ENCODE measurements around the gene SLC44A5. TPM values are rescaled to one million over a fixed set of nuclear protein-coding genes. Genes with fewer than 3 reads are reported as not detected.

Gene SLC44A5
- total RNA-seq, 1 experiment from 2014 or later: 2.4 TPM

DNA sequence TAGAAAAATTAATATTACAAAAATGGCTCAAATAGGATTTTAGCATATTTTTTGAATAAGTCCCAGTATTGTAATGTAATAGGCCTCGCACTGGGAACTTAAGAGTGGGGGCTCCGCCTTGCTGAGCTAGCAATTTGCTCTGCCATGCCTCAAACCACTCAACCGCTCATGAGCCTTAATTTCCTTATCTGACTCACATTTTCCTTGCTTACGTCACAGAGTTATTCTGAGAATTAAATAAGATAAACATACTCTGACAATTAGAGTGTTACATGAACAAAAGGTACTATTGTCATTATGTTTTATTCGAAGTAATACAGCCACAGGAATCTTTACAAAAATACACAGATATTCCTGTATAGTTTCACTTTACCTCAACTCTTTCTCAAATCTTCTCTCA, 108.1 kb downstream of the SLC44A5 start:
- no peak overlapping the region for H3K18ac ChIP-seq (ENCODE audit: insufficient read length, low read depth, low read length)
- H3K9me3 ChIP-seq (ENCODE audit: control insufficient read depth, low read depth, low read length): no peaks in the 10 kb centered on the region
- no peak overlapping the region for H4K91ac ChIP-seq (ENCODE audit: insufficient read length, low read depth, low read length)
- H2BK12ac ChIP-seq (ENCODE audit: insufficient read length, low read depth, low read length): no peak overlapping the region
- no peaks in the 10 kb centered on the region for H3K79me1 ChIP-seq (ENCODE audit: insufficient read depth, low read depth, low read length, poor library complexity, severe bottlenecking)
- H2BK120ac ChIP-seq (ENCODE audit: low read depth, low read length, poor library complexity, severe bottlenecking): no peak overlapping the region
- H4K20me1 ChIP-seq (ENCODE audit: control insufficient read depth, insufficient read depth, insufficient read length): no peaks in the 10 kb centered on the region
- TF ChIP-seq, protein P1, sequence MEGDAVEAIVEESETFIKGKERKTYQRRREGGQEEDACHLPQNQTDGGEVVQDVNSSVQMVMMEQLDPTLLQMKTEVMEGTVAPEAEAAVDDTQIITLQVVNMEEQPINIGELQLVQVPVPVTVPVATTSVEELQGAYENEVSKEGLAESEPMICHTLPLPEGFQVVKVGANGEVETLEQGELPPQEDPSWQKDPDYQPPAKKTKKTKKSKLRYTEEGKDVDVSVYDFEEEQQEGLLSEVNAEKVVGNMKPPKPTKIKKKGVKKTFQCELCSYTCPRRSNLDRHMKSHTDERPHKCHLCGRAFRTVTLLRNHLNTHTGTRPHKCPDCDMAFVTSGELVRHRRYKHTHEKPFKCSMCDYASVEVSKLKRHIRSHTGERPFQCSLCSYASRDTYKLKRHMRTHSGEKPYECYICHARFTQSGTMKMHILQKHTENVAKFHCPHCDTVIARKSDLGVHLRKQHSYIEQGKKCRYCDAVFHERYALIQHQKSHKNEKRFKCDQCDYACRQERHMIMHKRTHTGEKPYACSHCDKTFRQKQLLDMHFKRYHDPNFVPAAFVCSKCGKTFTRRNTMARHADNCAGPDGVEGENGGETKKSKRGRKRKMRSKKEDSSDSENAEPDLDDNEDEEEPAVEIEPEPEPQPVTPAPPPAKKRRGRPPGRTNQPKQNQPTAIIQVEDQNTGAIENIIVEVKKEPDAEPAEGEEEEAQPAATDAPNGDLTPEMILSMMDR (conservative IDR thresholded peaks at IDR 0.05): no peak
- no peaks in the 10 kb centered on the region for H3K23me2 ChIP-seq (ENCODE audit: insufficient read length, low read depth, low read length, poor library complexity, severe bottlenecking)
- H2BK20ac ChIP-seq (ENCODE audit: low read depth, low read length, poor library complexity, severe bottlenecking): no peak overlapping the region
- no peaks in the 10 kb centered on the region; a peak in 2 of 7 replicates for H3K36me3 Mint-ChIP-seq (ENCODE audit: insufficient read depth in 1 of 3, low read depth in 3 of 3)
- no peak overlapping the region for H3K56ac ChIP-seq (ENCODE audit: insufficient read length, low read depth, low read length)
- no peak overlapping the region for H4K5ac ChIP-seq (ENCODE audit: insufficient read length, low read depth, low read length)
- no peak overlapping the region for H3K14ac ChIP-seq (ENCODE audit: insufficient read depth, low read length)
- H3K9me3 Mint-ChIP-seq: peaks cover 0 to 3% of the 10 kb centered on the region in 2 experiments; a peak in 2 of 5 replicates
- H3K9ac ChIP-seq (ENCODE audit: extremely low read depth, insufficient read length, low read length): no peak overlapping the region
- no peak overlapping the region for H4K8ac ChIP-seq (replicated peaks; ENCODE audit: insufficient read length, low read depth, low read length)
- H2BK15ac ChIP-seq (ENCODE audit: low read depth, low read length): no peak overlapping the region
- H3K27me3 Mint-ChIP-seq (ENCODE audit: low read depth): no peaks in the 10 kb centered on the region
- no CpG with 5 or more reads among the region's 5 CpGs for WGBS (ENCODE audit: extremely low coverage, insufficient read length, low lambda C conversion rate)
- no peaks in the 10 kb centered on the region for H3K79me2 ChIP-seq (ENCODE audit: insufficient read depth, low read length)
- no peak overlapping the region for H3K23ac ChIP-seq (ENCODE audit: insufficient read length, low read depth, low read length)
- H3K4me1 ChIP-seq (ENCODE audit: insufficient read depth, low read length): no peaks in the 10 kb centered on the region
- H3K4me2 ChIP-seq (ENCODE audit: insufficient read depth, insufficient read length, low read length): no peak overlapping the region
- no peak overlapping the region for H2AK5ac ChIP-seq (ENCODE audit: insufficient read length, low read length)
- H3K27me3 ChIP-seq (ENCODE audit: insufficient read depth, low read length): no peaks in the 10 kb centered on the region
- no peak overlapping the region for H2AFZ ChIP-seq (ENCODE audit: low read length)
- H3K27ac Mint-ChIP-seq: no peak overlapping the region
- H3K27ac ChIP-seq (ENCODE audit: insufficient read length, low read depth, low read length): no peak overlapping the region
- no peak overlapping the region for H3K4me3 Mint-ChIP-seq
- H3T11ph ChIP-seq (ENCODE audit: low read length): no peak overlapping the region
- no peak overlapping the region for H3K4ac ChIP-seq (ENCODE audit: low read depth, low read length)
- no peaks in the 10 kb centered on the region for H3K4me1 Mint-ChIP-seq
- no peak overlapping the region for H2BK5ac ChIP-seq (ENCODE audit: insufficient read length, low read length)
- DNase-seq: no peak
